Suppressor macrophage (primary cell): ENCODE results near the gene BRINP1.

Experiments used
- DNase-seq, 4 experiments: peaks; one replicate each; pipeline ENCODE4 v3.0.0-alpha.2; 2020 to 2022

The BRINP1 gene

DNA sequence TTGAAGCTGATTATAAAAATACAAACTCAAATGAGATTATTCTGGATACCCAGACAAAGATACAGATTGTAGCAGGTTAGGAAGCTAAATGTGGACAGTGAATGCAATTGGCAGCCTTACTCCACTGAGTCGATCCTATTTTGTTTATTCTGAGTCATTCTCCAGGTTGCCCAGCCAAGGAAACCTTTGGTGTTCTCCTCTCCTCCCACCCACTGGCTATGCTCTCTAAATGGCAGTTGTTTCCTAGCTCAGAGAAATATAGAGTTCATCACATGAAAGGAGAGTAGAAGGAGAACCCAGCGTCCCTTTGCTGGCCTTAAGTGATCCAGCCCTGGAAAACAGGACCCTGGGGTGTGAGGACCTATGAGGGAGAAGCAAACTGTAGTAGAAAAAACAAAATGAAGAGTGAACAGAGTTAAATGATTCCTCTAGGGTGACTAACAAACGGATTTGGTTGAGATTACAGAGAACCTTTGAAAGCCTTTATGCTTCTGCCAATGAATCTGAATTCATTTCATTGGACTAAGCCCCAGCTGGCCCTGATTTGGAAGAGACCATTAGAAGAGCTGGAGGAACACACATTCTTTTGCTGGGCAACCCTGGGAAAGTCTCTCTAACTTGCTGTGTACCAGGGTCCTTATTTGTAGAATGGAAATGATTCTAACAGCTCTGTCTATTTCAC lies 95.1 kb downstream of the BRINP1 start:
- no peak for DNase-seq

DNA sequence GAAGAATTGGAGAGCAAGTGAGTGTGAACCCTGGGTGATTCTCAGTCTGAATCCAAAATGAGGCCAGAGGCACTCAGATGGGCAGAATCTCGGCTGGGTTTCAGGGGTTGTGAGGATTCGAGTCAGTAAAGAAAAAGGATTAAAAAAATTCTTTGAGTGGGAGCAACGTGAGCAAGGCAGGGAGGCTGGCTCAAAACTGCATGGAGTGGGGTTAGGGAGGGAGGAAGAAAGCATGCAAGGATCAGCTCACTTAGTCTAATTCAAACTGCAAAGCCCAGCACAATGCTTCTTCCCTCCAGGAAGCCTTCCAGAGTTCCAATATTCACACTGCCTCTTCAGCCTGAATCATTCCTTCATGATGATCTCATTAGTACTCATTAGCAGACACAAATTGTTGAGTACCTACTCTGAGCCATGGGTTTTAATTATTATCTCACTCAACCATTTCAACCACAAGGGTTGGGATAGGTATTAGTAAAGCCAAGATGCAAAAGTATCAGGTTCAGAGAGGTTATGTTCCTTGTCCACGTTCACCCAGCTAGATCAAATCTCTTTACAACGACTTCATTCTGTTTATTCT lies 95.8 kb downstream of the BRINP1 start:
- no peak for DNase-seq

DNA sequence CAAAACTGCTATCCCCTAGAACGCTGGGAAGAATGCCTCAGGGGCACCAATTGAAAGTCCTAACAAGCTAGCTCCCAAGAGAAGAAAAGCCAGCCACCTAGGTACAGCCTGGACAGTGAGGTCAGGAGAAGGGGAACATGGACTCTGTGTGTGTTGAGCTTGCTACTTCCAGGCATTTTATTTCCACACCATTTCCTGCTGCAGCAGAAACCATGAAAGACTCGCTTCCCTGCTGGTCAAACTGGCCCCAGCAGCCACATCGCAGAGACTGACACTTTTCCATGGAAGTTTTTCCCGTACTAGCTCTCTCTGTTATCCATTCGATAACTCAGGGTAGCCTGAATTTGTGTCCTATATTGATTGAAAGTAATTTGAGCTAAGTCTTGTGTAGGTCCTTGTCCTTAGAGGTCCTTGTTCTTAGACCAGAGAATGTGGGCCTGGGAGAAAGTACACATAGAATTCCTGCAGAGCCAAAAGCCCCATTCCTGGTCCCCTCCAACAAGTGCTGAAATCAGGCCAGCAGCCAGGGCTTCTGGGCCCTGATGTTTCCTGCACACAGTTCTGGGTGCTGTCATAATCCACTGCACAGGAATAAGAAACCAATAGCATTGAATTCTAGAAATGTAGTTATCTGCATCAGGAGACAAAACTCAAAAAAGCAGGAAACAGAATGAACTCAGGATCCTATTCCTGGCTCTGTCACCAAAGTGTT lies 96.6 kb downstream of the BRINP1 start:
- DNase-seq = no peak

GRCh38 chr9:119268985-119269384 lies 100.2 kb downstream of the BRINP1 start:
- DNase-seq = no peak

- DNase-seq = no peak
Observed at GRCh38 chr9:119264165-119264564, 105.1 kb downstream of the BRINP1 start.

- no peak for DNase-seq
Observed at GRCh38 chr9:119257592-119257991, 111.6 kb downstream of the BRINP1 start.

GRCh38 chr9:119255116-119255515 lies 114.1 kb downstream of the BRINP1 start:
- DNase-seq = no peak

DNA sequence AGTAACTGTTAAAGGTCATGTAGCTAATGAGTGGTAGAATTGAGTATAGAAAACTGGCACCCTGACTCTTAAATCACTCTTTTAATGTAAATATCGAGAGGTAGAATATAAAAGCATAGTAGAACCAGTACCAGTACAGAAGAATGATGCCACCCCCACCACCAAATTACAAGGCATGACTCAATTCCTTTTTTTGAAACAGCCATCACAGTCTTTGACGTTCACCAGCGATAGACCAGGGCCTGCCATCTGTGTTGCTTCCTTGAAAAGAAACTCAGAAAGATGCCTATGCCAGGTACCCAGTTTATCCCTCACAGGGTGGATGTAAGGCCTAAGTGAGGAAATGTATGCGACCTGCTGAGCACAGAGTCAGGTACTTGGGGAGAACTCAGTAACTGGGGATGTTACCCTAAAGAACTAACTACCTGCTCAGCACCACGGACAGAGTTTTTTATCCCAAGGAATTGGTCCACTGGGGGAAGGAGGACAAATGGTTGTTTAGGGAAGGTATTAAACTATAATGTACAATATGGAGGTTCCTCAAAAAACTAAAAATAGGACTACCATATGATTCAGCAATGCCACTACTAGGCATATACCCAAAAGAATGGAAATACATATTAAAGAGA lies 116.5 kb downstream of the BRINP1 start:
- DNase-seq = no peak

GRCh38 chr9:119251936-119252335 lies 117.3 kb downstream of the BRINP1 start:
- no peak for DNase-seq

DNA sequence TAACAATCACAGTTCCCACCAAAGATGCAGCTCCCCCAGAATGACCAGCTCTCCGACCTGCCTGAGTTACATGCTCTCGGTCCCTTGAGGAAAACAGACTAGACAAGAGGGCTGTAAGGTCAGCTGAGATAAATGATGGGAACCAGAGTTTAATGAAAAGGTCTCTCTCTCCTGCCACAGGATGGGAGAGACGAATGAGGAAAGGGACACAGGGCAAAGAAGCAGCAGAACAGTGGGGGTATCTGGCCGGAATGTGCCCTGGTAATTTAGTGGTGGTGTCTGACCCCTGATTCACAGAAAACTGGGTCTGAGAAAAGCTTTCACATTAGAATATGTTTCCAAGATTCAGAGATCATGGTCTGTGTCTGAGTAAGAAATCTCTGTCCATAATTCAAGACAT lies 118.5 kb downstream of the BRINP1 start:
- no peak for DNase-seq

DNA sequence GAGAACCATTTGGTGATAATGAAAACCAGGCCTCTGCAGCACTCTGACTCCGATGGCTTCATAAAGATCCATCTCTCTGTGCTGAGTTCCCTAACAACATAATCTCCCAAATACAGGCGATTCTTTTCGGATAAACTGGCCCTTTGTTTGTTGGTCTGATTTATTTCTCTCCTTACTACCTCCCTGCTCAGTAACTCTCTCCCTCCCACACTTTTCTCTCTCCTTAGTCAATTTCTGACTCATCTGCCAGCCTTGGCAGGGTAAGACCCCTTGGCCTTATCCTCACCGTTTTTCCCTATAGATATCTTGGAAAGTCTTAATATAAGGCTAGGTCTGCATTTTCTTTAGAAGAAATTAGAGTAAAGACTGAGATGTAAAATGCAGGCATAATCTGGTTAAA lies 128.7 kb downstream of the BRINP1 start:
- DNase-seq = no peak

DNA sequence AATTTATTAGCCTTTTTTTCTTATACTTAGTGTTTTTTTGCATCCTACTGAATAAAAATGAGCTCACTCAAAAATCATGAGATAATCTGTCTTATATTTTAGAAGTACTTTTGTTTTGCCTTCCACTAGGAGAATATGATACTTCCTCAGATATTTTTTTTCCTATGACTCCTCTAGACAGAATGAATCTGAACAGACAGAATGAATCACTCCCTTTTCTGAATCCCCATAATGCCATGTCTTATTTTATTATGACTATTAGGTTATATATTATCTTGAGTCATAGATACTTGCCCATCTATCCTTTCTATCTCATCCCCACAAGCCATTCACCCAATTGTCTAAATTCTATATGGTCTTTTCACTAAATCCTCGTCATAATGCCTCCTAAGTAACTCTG lies 134.6 kb downstream of the BRINP1 start:
- no peak for DNase-seq

- DNase-seq = no peak
Observed at GRCh38 chr9:119227422-119227821, 141.8 kb downstream of the BRINP1 start.

- DNase-seq = no peak
Observed at GRCh38 chr9:119224431-119224830, 144.8 kb downstream of the BRINP1 start.

- no peak for DNase-seq
Observed at GRCh38 chr9:119221276-119221675, 148.0 kb downstream of the BRINP1 start.

DNA sequence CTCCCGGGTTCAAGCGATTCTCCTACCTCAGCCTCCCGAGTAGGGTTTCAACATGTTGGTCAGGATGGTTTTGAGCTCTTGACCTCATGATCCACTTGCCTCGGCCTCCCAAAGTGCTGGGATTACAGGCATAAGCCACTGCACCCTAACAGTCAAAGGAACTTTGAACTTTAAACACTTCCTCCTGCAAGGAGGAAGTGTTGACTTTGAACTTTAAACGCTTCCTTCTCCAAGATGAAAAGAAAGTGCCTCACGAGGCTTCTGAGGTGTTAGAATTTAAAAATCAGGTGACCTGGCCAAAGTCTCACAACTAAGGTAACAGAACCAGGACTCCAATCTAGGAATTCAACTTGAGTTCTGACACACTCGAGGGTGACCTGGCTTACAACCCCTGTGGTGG lies 150.9 kb downstream of the BRINP1 start:
- DNase-seq = no peak

- DNase-seq = no peak
Observed at GRCh38 chr9:119216651-119217331, 152.4 kb downstream of the BRINP1 start.

GRCh38 chr9:119215651-119216050 lies 153.6 kb downstream of the BRINP1 start:
- DNase-seq = no peak

DNA sequence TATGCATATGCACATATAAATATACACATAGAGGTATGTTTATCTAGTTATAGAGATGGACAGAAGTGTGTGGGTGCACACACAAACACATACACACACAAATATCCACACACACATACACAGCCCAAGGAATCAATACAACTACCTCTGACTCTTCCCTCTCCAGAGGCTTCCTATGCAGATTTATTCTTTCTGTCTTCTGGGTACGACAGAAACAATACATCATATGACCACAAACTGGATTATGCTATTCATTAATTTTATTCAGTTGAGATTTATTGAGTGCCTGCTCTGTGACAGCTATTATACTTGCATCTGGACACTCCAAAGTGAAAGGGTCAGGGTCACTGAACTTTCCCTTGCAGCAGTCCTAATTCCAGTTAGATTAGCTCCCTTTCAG lies 155.8 kb downstream of the BRINP1 start:
- DNase-seq = no peak

- DNase-seq = no peak
Observed at GRCh38 chr9:119197893-119198607, 171.2 kb downstream of the BRINP1 start.

GRCh38 chr9:119195521-119195920 lies 173.7 kb downstream of the BRINP1 start:
- DNase-seq = no peak

GRCh38 chr9:119185298-119185697 lies 183.9 kb downstream of the BRINP1 start:
- no peak for DNase-seq
